ENCODE measurements around the gene APOBEC3G.

The APOBEC3G gene

GRCh38 chr22:39117585-39118191 is 40.6 kb downstream of the APOBEC3G start:
- H3K27ac ChIP-seq: no peak overlapping the region
- H3K9ac ChIP-seq: no peak overlapping the region
- no peaks in the 10 kb centered on the region for H3K79me2 ChIP-seq
- H3K4me1 ChIP-seq: no peaks in the 10 kb centered on the region
- no peaks in the 10 kb centered on the region for H3K36me3 ChIP-seq (ENCODE audit: control insufficient read depth, insufficient read depth, low read length)
- H3K27me3 ChIP-seq (ENCODE audit: control insufficient read depth, insufficient read depth, low read length): no peaks in the 10 kb centered on the region
- H3K4me3 ChIP-seq (ENCODE audit: low read depth, low read length): no peak overlapping the region
- no peak overlapping the region for H3K4me2 ChIP-seq (ENCODE audit: low read length)
- H3K9me3 ChIP-seq (ENCODE audit: control insufficient read depth, low read length): no peaks in the 10 kb centered on the region
- no peak overlapping the region for H2AFZ ChIP-seq
- TF ChIP-seq CTCF (IDR thresholded peaks at IDR 0.05): no peak

- H3K9ac ChIP-seq: no peak overlapping the region
- no peaks in the 10 kb centered on the region for H3K9me3 ChIP-seq (ENCODE audit: control insufficient read depth, low read length)
- H3K4me2 ChIP-seq (ENCODE audit: low read length): no peak overlapping the region
- no peak overlapping the region for H2AFZ ChIP-seq
- no peak overlapping the region for H3K4me3 ChIP-seq (ENCODE audit: low read depth, low read length)
- H3K27ac ChIP-seq: no peak overlapping the region
- H3K79me2 ChIP-seq: no peaks in the 10 kb centered on the region
- no peaks in the 10 kb centered on the region for H3K4me1 ChIP-seq
- no peak for TF ChIP-seq CTCF (IDR thresholded peaks at IDR 0.05)
- no peaks in the 10 kb centered on the region for H3K27me3 ChIP-seq (ENCODE audit: control insufficient read depth, insufficient read depth, low read length)
- no peaks in the 10 kb centered on the region for H3K36me3 ChIP-seq (ENCODE audit: control insufficient read depth, insufficient read depth, low read length)
Observed at GRCh38 chr22:39120983-39121382, 43.9 kb downstream of the APOBEC3G start.

- H3K9me3 ChIP-seq (ENCODE audit: control insufficient read depth, low read length): no peaks in the 10 kb centered on the region
- no peaks in the 10 kb centered on the region for H3K4me1 ChIP-seq
- H3K4me3 ChIP-seq (ENCODE audit: low read depth, low read length): no peak overlapping the region
- no peak overlapping the region for H2AFZ ChIP-seq
- no peak for TF ChIP-seq CTCF (IDR thresholded peaks at IDR 0.05)
- no peak overlapping the region for H3K4me2 ChIP-seq (ENCODE audit: low read length)
- no peak overlapping the region for H3K27ac ChIP-seq
- no peaks in the 10 kb centered on the region for H3K79me2 ChIP-seq
- H3K27me3 ChIP-seq (ENCODE audit: control insufficient read depth, insufficient read depth, low read length): no peaks in the 10 kb centered on the region
- H3K36me3 ChIP-seq (ENCODE audit: control insufficient read depth, insufficient read depth, low read length): no peaks in the 10 kb centered on the region
- no peak overlapping the region for H3K9ac ChIP-seq
Observed at GRCh38 chr22:39122772-39123470, 45.8 kb downstream of the APOBEC3G start.

- Histone ChIP-seq H3K4me3 (ENCODE audit: low read depth, low read length) (no peak overlapping the region), H3K36me3 (ENCODE audit: control insufficient read depth, insufficient read depth, low read length) (no peaks in the 10 kb centered on the region), H2AFZ (no peak overlapping the region), H3K9me3 (ENCODE audit: control insufficient read depth, low read length) (no peaks in the 10 kb centered on the region), H3K27ac (no peak overlapping the region), H3K4me1 (no peaks in the 10 kb centered on the region), H3K4me2 (ENCODE audit: low read length) (no peak overlapping the region), H3K9ac (no peak overlapping the region), H3K79me2 (no peaks in the 10 kb centered on the region), H3K27me3 (ENCODE audit: control insufficient read depth, insufficient read depth, low read length) (no peaks in the 10 kb centered on the region)
- no peak for TF ChIP-seq CTCF (IDR thresholded peaks at IDR 0.05)
Observed at GRCh38 chr22:39123751-39124581, 46.9 kb downstream of the APOBEC3G start.
